Fibroblast of skin of right quadriceps (primary cell): ENCODE results near the gene TTBK1.
A peak's percentile ranks its signal among the peaks of the same experiment; 100 is the strongest.

Experiments used
- DNase-seq: peaks from one replicate; pipeline ENCODE4 v3.0.0-alpha.2; 2013

The TTBK1 gene

GRCh38 chr6:43307451-43308100 lies 64.3 kb downstream of the TTBK1 start:
- no peak for DNase-seq

- peak; percentile 56 for DNase-seq
Observed at GRCh38 chr6:43308101-43308989, 65.1 kb downstream of the TTBK1 start, which contains the start of gene CRIP3. Gene CRIP3 (minus strand): TSS chr6:43308826. CDS start chr6:43308792, 34 bp downstream.

DNA sequence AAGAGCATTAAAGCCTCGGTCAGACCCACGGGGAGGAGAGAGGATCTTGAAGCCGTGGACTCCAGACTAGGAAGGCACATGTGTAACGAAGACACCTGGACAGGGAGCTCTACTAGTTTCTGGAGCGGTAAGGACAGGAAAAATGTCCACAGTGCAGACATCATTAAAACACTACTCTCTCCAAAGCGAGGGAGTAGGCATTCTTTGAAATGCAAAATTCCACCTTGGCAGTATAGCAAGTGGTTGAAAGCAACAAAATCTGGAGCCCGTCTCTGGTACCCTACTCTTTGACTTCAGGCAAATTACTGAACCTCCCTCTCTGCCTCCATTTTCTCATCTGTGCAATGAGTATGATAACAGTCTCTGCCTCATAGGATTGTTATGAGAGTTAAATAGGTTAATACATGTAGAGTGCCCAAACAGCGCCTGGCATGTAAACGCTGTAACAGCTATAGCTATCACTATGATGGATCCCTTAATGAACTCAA lies 65.8 kb downstream of the TTBK1 start:
- no peak for DNase-seq

- no peak for DNase-seq
Observed at GRCh38 chr6:43310134-43310533, 66.9 kb downstream of the TTBK1 start.

GRCh38 chr6:43310624-43311023 lies 67.3 kb downstream of the TTBK1 start:
- DNase-seq: no peak

GRCh38 chr6:43311666-43312065 lies 68.4 kb downstream of the TTBK1 start:
- DNase-seq: no peak

- DNase-seq: no peak
Observed at GRCh38 chr6:43313813-43314212, 70.5 kb downstream of the TTBK1 start.

DNA sequence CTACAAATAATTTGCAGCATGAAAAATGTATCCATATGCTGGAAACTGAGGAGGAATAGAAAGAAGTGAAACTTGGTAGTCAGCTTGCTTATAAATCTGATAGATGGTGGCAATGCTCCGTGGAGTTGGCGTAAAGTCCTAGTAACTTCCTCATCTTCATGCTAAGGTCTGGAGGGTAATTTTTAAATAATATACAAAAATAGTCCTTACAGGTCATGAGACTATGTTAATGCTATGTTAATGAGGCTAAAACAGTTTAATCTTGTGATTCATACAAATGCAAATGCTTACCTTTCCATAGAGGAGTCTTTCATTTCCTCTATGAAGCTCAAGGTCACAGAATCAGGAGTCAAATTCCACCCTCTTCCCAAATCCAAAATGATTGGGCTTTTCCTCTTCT lies 74.7 kb downstream of the TTBK1 start:
- no peak for DNase-seq

DNA sequence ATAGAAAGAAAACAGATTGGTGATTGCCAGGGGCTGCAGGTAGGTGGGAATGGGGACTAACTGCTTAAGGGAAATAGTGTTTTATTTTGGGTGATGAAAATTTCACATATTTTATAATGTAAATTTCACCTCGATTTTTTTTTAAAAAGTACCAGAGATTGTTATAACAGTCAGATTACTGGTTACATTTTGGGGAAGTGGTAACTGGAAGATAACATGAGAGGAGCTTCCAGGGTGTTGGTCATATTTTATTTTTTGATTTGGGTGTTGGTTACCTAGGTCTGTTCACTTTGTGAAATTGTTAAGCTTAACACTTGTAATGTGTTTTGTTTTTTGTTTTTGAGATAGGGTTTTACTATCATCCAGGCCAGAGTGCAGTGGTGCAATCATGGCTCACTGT lies 82.6 kb downstream of the TTBK1 start:
- DNase-seq: no peak

GRCh38 chr6:43328528-43328927 lies 85.2 kb downstream of the TTBK1 start:
- no peak for DNase-seq

DNA sequence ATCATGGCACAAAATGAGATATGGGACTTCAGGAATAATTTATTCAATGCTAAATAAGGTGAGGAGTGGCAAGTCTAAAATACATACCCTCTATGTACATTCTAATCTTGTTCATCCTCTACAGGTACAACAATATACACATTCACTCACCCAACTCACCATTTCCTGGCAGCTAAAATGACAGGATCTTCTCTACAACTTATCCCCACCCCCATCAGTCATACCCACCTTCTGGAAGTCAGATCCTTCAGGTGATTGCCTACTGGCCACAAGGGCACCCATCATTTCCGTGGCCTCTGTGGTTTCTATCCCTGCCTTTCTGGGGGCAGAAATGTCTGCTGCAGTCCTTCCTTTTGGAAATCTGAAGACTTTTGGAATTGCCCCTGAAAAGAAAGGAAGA lies 88.2 kb downstream of the TTBK1 start:
- DNase-seq: no peak

DNA sequence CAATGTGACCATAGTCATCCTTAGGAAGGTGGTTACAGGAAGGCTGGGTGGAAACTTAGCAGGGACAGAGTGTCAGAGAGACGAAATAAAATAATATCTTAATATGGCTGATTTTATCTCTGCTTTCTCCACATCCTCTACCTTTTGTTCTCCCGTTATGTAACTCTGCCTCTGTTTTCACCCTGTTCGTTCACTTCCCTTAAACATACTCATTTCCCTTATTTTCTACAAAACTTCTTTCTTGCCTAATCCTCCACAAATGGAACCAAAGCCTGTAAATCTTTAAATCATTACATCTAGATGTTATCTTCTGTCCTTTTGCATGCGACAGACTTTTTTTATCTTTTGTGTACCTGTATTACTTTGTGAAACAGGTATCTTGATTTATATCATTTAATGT lies 88.6 kb downstream of the TTBK1 start:
- no peak for DNase-seq

DNA sequence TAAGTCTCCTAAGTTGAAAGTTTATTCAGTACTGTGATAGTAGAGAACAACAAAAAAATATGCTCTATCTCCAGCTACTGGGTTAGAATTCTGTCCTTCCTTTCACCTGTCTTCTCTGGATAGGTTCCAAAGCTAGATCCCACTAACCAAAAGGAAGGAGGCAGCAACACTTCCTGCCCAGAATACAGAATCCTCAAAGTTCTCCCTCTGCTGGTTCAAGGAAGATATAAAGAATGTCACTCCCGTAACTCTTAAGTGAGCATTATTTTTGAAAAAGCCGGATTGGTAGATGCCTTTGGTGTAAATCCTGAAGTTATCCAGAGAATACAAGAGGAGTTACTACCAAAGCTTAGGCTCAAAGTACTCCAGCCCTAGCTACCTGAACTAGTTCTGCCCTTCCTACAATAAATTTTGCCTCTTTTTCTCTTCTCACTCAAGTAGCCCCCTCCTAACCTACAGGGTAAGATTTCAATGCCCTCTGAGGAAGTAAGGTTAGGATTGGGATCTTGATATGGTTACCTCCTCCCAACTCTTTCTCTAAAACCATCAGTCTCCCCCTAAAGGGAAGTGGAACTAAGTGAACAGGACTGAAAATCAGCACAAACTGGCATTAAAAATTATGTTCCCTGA lies 91.3 kb downstream of the TTBK1 start:
- peak; percentile 70 for DNase-seq

DNA sequence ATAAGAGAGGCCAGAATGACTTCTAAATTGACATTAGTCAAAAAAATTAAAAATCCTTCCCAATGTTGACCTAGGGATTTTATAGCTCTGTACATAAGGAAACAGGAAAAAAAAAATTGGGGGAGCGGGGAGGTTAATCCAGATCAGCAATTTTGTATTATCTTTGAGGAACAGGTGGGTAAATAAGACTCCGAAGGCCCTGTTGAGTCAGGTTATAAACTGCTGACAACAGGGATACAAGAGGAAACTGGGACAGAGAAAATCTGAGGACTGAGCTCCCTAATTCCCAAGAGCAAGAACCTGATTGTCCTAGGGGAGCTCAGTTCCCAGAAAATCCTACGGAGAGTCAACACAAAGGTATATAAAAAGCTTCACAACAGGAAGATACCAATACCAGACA lies 92.2 kb downstream of the TTBK1 start:
- no peak for DNase-seq

DNA sequence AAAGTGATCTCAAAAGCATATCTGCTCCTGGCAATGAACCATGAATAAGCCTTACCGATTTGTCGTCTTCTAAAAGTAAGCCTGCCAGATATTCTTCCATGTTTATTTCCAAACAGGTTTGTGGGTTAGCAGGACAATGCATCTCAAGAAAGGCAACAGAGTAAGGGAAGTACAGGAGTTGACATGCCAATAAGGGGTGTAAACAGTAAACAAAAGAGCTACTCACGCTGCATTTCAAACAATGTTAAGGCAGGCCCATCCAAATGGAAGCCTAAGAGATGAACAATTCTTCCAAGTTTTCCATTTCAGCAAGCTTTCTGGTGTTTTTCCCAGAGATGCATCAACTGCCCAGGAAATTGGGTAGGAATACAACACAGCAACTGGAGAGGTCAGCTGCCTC lies 93.1 kb downstream of the TTBK1 start:
- no peak for DNase-seq
